Mesenchymal stem cell (in vitro differentiated cells and primary cell): ENCODE data around the gene IL9. TPM values are rescaled to one million over a fixed set of nuclear protein-coding genes. Genes with fewer than 3 reads are reported as not detected.

Experiments used
- DNase-seq: peaks from one replicate; pipeline ENCODE4 v3.0.0-alpha.2; 2013
- H2AFZ ChIP-seq: one replicate; pipeline ENCODE4 v1.6.1; 2013; ENCODE audit warnings: low read depth, mild to moderate bottlenecking, control low read depth, inconsistent platforms, low read length, moderate library complexity
- H2AK5ac ChIP-seq: 2 replicates; pipeline ENCODE4 v1.6.1; 2013; ENCODE audit warnings: low read length, moderate library complexity, mild to moderate bottlenecking, inconsistent platforms; ENCODE audit not compliant: severe bottlenecking
- H2BK120ac ChIP-seq: one replicate; pipeline ENCODE4 v1.6.1; 2013; ENCODE audit warnings: low read depth, mild to moderate bottlenecking, inconsistent platforms, low read length, moderate library complexity
- H2BK12ac ChIP-seq, 2 experiments: one replicate each; pipeline ENCODE4 v1.6.1; 2013; ENCODE audit warnings: inconsistent platforms in 2 of 2, low read length in 2 of 2, mild to moderate bottlenecking in 2 of 2, moderate library complexity in 2 of 2, control low read depth in 1 of 2
- H2BK15ac ChIP-seq: one replicate; pipeline ENCODE4 v1.6.1; 2013; ENCODE audit warnings: mild to moderate bottlenecking, low read depth, inconsistent platforms; ENCODE audit not compliant: poor library complexity, severe bottlenecking
- H2BK5ac ChIP-seq: 2 replicates; pipeline ENCODE4 v1.6.1; 2013; ENCODE audit warnings: low read depth, mild to moderate bottlenecking, low read length, control low read depth, inconsistent platforms; ENCODE audit not compliant: poor library complexity, severe bottlenecking
- H3K14ac ChIP-seq, 2 experiments: one replicate each; pipeline ENCODE4 v1.6.1; 2013; ENCODE audit warnings: inconsistent platforms in 2 of 2, low read length in 2 of 2, control low read depth in 1 of 2, mild to moderate bottlenecking in 1 of 2, moderate library complexity in 1 of 2
- H3K18ac ChIP-seq, 2 experiments: one replicate each; pipeline ENCODE4 v1.6.1; 2013; ENCODE audit warnings: inconsistent platforms in 2 of 2, low read length in 2 of 2, control low read depth in 1 of 2, low read depth in 1 of 2, mild to moderate bottlenecking in 1 of 2
- H3K23ac ChIP-seq, 2 experiments: one replicate each; pipeline ENCODE4 v1.6.1; 2013; ENCODE audit warnings: inconsistent platforms in 2 of 2, low read length in 2 of 2, mild to moderate bottlenecking in 2 of 2, moderate library complexity in 2 of 2, control low read depth in 1 of 2
- H3K27ac ChIP-seq: 2 replicates; pipeline ENCODE4 v1.5.1; 2013; ENCODE audit warnings: mild to moderate bottlenecking, moderate library complexity, low read length, control low read depth, inconsistent platforms; ENCODE audit not compliant: poor library complexity, severe bottlenecking
- H3K27me3 ChIP-seq, 2 experiments: 2 replicates each; pipeline versions ENCODE4 v1.6.1 to v1.7.0; 2013; ENCODE audit warnings: low read length in 2 of 2, mild to moderate bottlenecking in 2 of 2, moderate library complexity in 2 of 2, control low read depth in 1 of 2, inconsistent platforms in 1 of 2; ENCODE audit not compliant: control insufficient read depth in 1 of 2, insufficient read depth in 1 of 2
- H3K36me3 ChIP-seq, 2 experiments: 2 replicates each; pipeline versions ENCODE4 v1.6.1 to v1.7.0; 2013; ENCODE audit warnings: low read length in 2 of 2, control low read depth in 1 of 2, inconsistent platforms in 1 of 2, low read depth in 1 of 2, mild to moderate bottlenecking in 1 of 2; ENCODE audit not compliant: insufficient read depth in 2 of 2, control insufficient read depth in 1 of 2
- H3K4ac ChIP-seq, 2 experiments: one replicate each; pipeline ENCODE4 v1.6.1; 2013; ENCODE audit warnings: inconsistent platforms in 2 of 2, low read length in 2 of 2, mild to moderate bottlenecking in 2 of 2, moderate library complexity in 2 of 2, control low read depth in 1 of 2, low read depth in 1 of 2
- H3K4me1 ChIP-seq: 2 replicates; pipeline ENCODE4 v1.6.1; 2013; ENCODE audit warnings: low read depth, low read length, control low read depth; ENCODE audit not compliant: control insufficient read depth, insufficient read depth
- H3K4me2 ChIP-seq: 2 replicates; pipeline ENCODE4 v1.6.1; 2013; ENCODE audit warnings: low read length, mild to moderate bottlenecking, inconsistent platforms; ENCODE audit not compliant: poor library complexity, severe bottlenecking
- H3K4me3 ChIP-seq, 2 experiments: 2 replicates each; pipeline versions ENCODE4 v1.5.1 to v1.7.0; 2013; ENCODE audit warnings: low read length in 2 of 2, mild to moderate bottlenecking in 2 of 2, control low read depth in 1 of 2, low read depth in 1 of 2; ENCODE audit not compliant: insufficient read depth in 1 of 2
- H3K79me1 ChIP-seq: replicated peaks from 2 replicates; pipeline ENCODE4 v1.6.1; 2013; ENCODE audit warnings: mild to moderate bottlenecking, control low read depth, low read length, inconsistent platforms; ENCODE audit not compliant: poor library complexity, severe bottlenecking
- H3K9ac ChIP-seq: 2 replicates; pipeline ENCODE4 v1.7.0; 2013; ENCODE audit warnings: mild to moderate bottlenecking, low read length, moderate library complexity
- H3K9me3 ChIP-seq: 2 replicates; pipeline ENCODE4 v1.7.0; 2013; ENCODE audit warnings: mild to moderate bottlenecking, low read length; ENCODE audit not compliant: control insufficient read depth
- H4K8ac ChIP-seq: one replicate; pipeline ENCODE4 v1.6.1; 2013; ENCODE audit warnings: inconsistent platforms, mild to moderate bottlenecking, low read length, moderate library complexity
- H4K91ac ChIP-seq: one replicate; pipeline ENCODE4 v1.6.1; 2013; ENCODE audit warnings: mild to moderate bottlenecking, low read length, inconsistent platforms
- WGBS: methylation state at CpG from one replicate; pipeline ENCODE4 v1.1.7; 2013; ENCODE audit warnings: mixed read lengths; 5-methylcytosine and 5-hydroxymethylcytosine counted together
- polyA plus RNA-seq, 2 experiments: library from polyadenylated mRNA; stranded (reverse); fragments of 200-250 nt; gene quantifications; one replicate each; pipeline ENCODE4 v1.2.3, GENCODE V29; 2013

Gene IL9
- not detected for polyA plus RNA-seq (2013, experiment 1 of 2)
- not detected for polyA plus RNA-seq (2013, experiment 2 of 2)

DNA sequence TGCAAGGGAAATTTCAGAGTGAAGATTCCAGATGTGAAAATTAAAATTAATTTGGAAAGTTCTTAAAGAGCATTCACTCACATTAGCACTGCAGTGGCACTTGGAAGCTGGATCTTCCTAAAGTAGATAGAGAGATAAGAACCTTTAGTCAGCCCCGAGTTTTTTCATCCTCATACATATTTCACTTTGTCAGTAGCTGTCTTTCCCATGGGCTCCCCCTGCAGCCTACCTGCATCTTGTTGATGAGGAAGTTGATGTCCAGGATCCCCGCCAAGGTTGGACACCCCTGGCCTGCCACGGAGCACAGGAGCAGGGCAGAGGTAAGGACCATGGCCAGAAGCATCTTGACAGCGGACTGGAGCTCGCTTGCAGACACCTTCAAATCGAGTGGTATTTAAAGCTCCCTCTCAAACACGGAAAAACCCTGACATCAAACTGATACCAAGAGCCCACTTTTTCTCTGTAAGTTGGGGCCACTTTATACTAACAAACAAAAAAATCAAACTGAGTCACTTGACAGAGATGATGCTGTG lies at the start of gene IL9:
Gene IL9, minus strand, starts transcription at position 368 of the 533 bp plus-strand sequence. Its CDS starts 25 bp downstream, at position 343.
- H2AFZ ChIP-seq = no peak within 1 kb of the TSS
- DNase-seq = no peak
- peaks cover 33 to 34% of the 10 kb centered on the region in 2 experiments for H3K27me3 ChIP-seq
- H3K9ac ChIP-seq = no peak within 1 kb of the TSS
- no peak within 1 kb of the TSS for H2BK12ac ChIP-seq
- H2BK120ac ChIP-seq = no peak within 1 kb of the TSS
- no peaks in the 10 kb centered on the region for H3K9me3 ChIP-seq
- no peak within 1 kb of the TSS for H3K4me3 ChIP-seq
- H3K79me1 ChIP-seq = no peaks in the 10 kb centered on the region
- H2BK5ac ChIP-seq = no peak within 1 kb of the TSS
- H3K27ac ChIP-seq = no peak within 1 kb of the TSS
- H3K36me3 ChIP-seq = no peaks in the 10 kb centered on the region
- no peak within 1 kb of the TSS for H3K18ac ChIP-seq
- H3K14ac ChIP-seq = no peak within 1 kb of the TSS
- peaks cover 2% of the 10 kb centered on the region for H3K4me1 ChIP-seq
- H2BK15ac ChIP-seq = no peak within 1 kb of the TSS
- no peak within 1 kb of the TSS for H2AK5ac ChIP-seq
- 46% methylated on average over 6 of the region's 7 CpGs for WGBS
- H3K23ac ChIP-seq = no peak within 1 kb of the TSS
- no peak within 1 kb of the TSS for H4K8ac ChIP-seq
- H4K91ac ChIP-seq = no peak within 1 kb of the TSS
- no peak within 1 kb of the TSS for H3K4me2 ChIP-seq
- no peak within 1 kb of the TSS for H3K4ac ChIP-seq

- Histone ChIP-seq H2BK15ac (no peak overlapping the region), H3K14ac (no peak overlapping the region), H2BK12ac (no peak overlapping the region), H3K18ac (no peak overlapping the region), H2BK120ac (no peak overlapping the region), H2BK5ac (no peak overlapping the region), H3K4me3 (no peak overlapping the region), H2AFZ (no peak overlapping the region), H3K4ac (no peak overlapping the region), H3K27me3 (no peaks in the 10 kb centered on the region), H4K91ac (no peak overlapping the region), H3K27ac (no peak overlapping the region), H3K4me2 (no peak overlapping the region), H2AK5ac (no peak overlapping the region), H3K4me1 (no peaks in the 10 kb centered on the region), H3K36me3 (no peaks in the 10 kb centered on the region), H3K23ac (no peak overlapping the region), H4K8ac (no peak overlapping the region), H3K9ac (no peak overlapping the region), H3K9me3 (no peaks in the 10 kb centered on the region), H3K79me1 (no peaks in the 10 kb centered on the region)
- 0% methylated on average over 3 of the region's 3 CpGs for whole genome bisulfite sequencing
- peak; percentile 84 for DNase-seq
These were observed 49.4 kb upstream of the IL9 start for GRCh38 chr5:135944967-135945560.

DNA sequence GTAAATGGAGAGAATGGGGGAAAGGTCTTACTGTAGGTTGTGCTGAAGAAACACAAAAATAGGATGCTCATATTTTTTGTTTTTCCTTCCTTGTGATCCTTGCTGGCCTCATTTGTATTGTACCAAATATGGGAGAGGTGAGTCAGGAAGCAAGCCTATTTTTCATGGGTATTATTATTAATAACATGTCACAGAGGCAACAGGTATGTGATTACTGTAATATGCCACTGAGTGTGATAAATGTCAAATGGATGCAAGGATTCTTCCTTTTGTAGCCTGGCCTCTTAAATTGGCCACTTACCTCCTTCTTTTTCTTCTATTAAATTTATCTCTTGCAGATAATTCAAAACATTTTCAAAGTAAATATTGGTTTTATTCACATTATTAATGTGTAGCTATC lies 48.9 kb upstream of the IL9 start:
- H3K4me2 ChIP-seq = no peak overlapping the region
- H3K27me3 ChIP-seq = no peaks in the 10 kb centered on the region
- no peak overlapping the region for H3K14ac ChIP-seq
- no peak overlapping the region for H3K27ac ChIP-seq
- H4K8ac ChIP-seq = no peak overlapping the region
- H3K18ac ChIP-seq = no peak overlapping the region
- no peak overlapping the region for H3K4ac ChIP-seq
- no peak overlapping the region for H2AK5ac ChIP-seq
- H3K4me3 ChIP-seq = no peak overlapping the region
- H3K9ac ChIP-seq = no peak overlapping the region
- no peak overlapping the region for H2BK120ac ChIP-seq
- no peak overlapping the region for H2BK15ac ChIP-seq
- H2BK12ac ChIP-seq = no peak overlapping the region
- H3K9me3 ChIP-seq = no peaks in the 10 kb centered on the region
- H3K79me1 ChIP-seq = no peaks in the 10 kb centered on the region
- no peak overlapping the region for H3K23ac ChIP-seq
- no peaks in the 10 kb centered on the region for H3K36me3 ChIP-seq
- H2AFZ ChIP-seq = no peak overlapping the region
- H2BK5ac ChIP-seq = no peak overlapping the region
- H3K4me1 ChIP-seq = no peaks in the 10 kb centered on the region
- no peak for DNase-seq
- H4K91ac ChIP-seq = no peak overlapping the region

GRCh38 chr5:135942202-135942771 lies 46.6 kb upstream of the IL9 start:
- Histone ChIP-seq H4K8ac (no peak overlapping the region), H3K79me1 (no peaks in the 10 kb centered on the region), H4K91ac (no peak overlapping the region), H3K9me3 (no peaks in the 10 kb centered on the region), H3K23ac (no peak overlapping the region), H2BK12ac (peak overlapping the region in 1 of 2 experiments; percentile 78), H3K27me3 (peaks cover 0 to 5% of the 10 kb centered on the region in 2 experiments), H3K4me1 (no peaks in the 10 kb centered on the region), H2BK120ac (no peak overlapping the region), H3K4me3 (no peak overlapping the region), H3K14ac (no peak overlapping the region), H3K9ac (no peak overlapping the region), H3K18ac (no peak overlapping the region), H2BK15ac (no peak overlapping the region), H2BK5ac (no peak overlapping the region), H3K27ac (no peak overlapping the region), H3K4me2 (no peak overlapping the region), H3K36me3 (no peaks in the 10 kb centered on the region), H2AFZ (no peak overlapping the region), H2AK5ac (no peak overlapping the region), H3K4ac (no peak overlapping the region)
- no peak for DNase-seq
- WGBS = 70% methylated on average over 2 of the region's 3 CpGs
